Measurements from ENCODE around the gene TDRD3.

DNA sequence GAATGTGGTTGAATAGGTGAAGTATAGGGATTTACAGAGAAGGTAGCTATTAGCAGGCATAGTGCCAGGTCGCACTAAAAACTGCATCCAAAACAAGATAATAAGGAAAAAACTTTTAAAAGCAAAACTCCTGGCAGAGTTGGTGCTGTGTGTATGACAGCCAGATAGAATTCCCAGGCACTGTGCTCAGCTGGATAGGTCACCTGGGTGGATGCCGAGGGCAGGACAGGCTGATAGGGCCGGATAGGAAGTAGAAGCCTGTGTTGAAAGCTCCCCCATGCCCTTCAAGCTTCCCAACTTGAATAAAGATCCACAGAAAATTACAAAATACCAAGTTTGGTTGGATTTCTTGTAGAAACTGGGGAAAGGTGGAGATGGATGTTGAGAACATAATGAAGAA, 48.9 kb upstream of the TDRD3 start:
- TF ChIP-seq, protein P1, sequence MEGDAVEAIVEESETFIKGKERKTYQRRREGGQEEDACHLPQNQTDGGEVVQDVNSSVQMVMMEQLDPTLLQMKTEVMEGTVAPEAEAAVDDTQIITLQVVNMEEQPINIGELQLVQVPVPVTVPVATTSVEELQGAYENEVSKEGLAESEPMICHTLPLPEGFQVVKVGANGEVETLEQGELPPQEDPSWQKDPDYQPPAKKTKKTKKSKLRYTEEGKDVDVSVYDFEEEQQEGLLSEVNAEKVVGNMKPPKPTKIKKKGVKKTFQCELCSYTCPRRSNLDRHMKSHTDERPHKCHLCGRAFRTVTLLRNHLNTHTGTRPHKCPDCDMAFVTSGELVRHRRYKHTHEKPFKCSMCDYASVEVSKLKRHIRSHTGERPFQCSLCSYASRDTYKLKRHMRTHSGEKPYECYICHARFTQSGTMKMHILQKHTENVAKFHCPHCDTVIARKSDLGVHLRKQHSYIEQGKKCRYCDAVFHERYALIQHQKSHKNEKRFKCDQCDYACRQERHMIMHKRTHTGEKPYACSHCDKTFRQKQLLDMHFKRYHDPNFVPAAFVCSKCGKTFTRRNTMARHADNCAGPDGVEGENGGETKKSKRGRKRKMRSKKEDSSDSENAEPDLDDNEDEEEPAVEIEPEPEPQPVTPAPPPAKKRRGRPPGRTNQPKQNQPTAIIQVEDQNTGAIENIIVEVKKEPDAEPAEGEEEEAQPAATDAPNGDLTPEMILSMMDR (IDR thresholded peaks at IDR 0.05) = no peak
- TF ChIP-seq POLR2A (IDR thresholded peaks at IDR 0.05) = no peak
